Measurements from ENCODE around the gene SDC3.

SDC3 gene

GRCh38 chr1:30923597-30923996 is 15.0 kb upstream of the SDC3 start:
- H3K9ac ChIP-seq (ENCODE audit: low read length): no peak overlapping the region
- no peaks in the 10 kb centered on the region for H3K36me3 ChIP-seq (ENCODE audit: control insufficient read depth, insufficient read depth, low read length)
- H3K4me3 ChIP-seq (ENCODE audit: low read length): no peak overlapping the region
- H3K4me1 ChIP-seq (ENCODE audit: control insufficient read depth, insufficient read depth, low read length): no peaks in the 10 kb centered on the region
- H3K9me3 ChIP-seq (ENCODE audit: control insufficient read depth, low read length): no peaks in the 10 kb centered on the region
- no peaks in the 10 kb centered on the region for H3K27me3 ChIP-seq (ENCODE audit: control insufficient read depth, insufficient read depth, low read length)

- H3K9me3 ChIP-seq (ENCODE audit: control insufficient read depth, low read length): no peaks in the 10 kb centered on the region
- no peaks in the 10 kb centered on the region for H3K36me3 ChIP-seq (ENCODE audit: control insufficient read depth, insufficient read depth, low read length)
- H3K4me1 ChIP-seq (ENCODE audit: control insufficient read depth, insufficient read depth, low read length): no peaks in the 10 kb centered on the region
- H3K27me3 ChIP-seq (ENCODE audit: control insufficient read depth, insufficient read depth, low read length): no peaks in the 10 kb centered on the region
- H3K9ac ChIP-seq (ENCODE audit: low read length): no peak overlapping the region
- H3K4me3 ChIP-seq (ENCODE audit: low read length): no peak overlapping the region
Measured at GRCh38 chr1:30920827-30921226, 12.3 kb upstream of the SDC3 start.

- Histone ChIP-seq H3K36me3 (ENCODE audit: control insufficient read depth, insufficient read depth, low read length) (no peaks in the 10 kb centered on the region), H3K9me3 (ENCODE audit: control insufficient read depth, low read length) (no peaks in the 10 kb centered on the region), H3K27me3 (ENCODE audit: control insufficient read depth, insufficient read depth, low read length) (no peaks in the 10 kb centered on the region), H3K4me1 (ENCODE audit: control insufficient read depth, insufficient read depth, low read length) (no peaks in the 10 kb centered on the region), H3K9ac (ENCODE audit: low read length) (no peak overlapping the region), H3K4me3 (ENCODE audit: low read length) (no peak overlapping the region)
Measured at GRCh38 chr1:30919025-30919881, 10.7 kb upstream of the SDC3 start.

GRCh38 chr1:30916296-30916695 is 7.7 kb upstream of the SDC3 start:
- H3K4me3 ChIP-seq (ENCODE audit: low read length): no peak overlapping the region
- no peaks in the 10 kb centered on the region for H3K27me3 ChIP-seq (ENCODE audit: control insufficient read depth, insufficient read depth, low read length)
- H3K9me3 ChIP-seq (ENCODE audit: control insufficient read depth, low read length): no peaks in the 10 kb centered on the region
- peaks cover 3% of the 10 kb centered on the region for H3K4me1 ChIP-seq (ENCODE audit: control insufficient read depth, insufficient read depth, low read length)
- H3K36me3 ChIP-seq (ENCODE audit: control insufficient read depth, insufficient read depth, low read length): no peaks in the 10 kb centered on the region
- no peak overlapping the region for H3K9ac ChIP-seq (ENCODE audit: low read length)

- Histone ChIP-seq H3K9ac (ENCODE audit: low read length) (no peak overlapping the region), H3K4me1 (ENCODE audit: control insufficient read depth, insufficient read depth, low read length) (peaks cover 7% of the 10 kb centered on the region), H3K27me3 (ENCODE audit: control insufficient read depth, insufficient read depth, low read length) (no peaks in the 10 kb centered on the region), H3K9me3 (ENCODE audit: control insufficient read depth, low read length) (no peaks in the 10 kb centered on the region), H3K4me3 (ENCODE audit: low read length) (no peak overlapping the region), H3K36me3 (ENCODE audit: control insufficient read depth, insufficient read depth, low read length) (no peaks in the 10 kb centered on the region)
Measured at GRCh38 chr1:30915491-30916230, 7.1 kb upstream of the SDC3 start.

GRCh38 chr1:30914931-30915330 is 6.4 kb upstream of the SDC3 start:
- no peak overlapping the region for H3K9ac ChIP-seq (ENCODE audit: low read length)
- no peaks in the 10 kb centered on the region for H3K27me3 ChIP-seq (ENCODE audit: control insufficient read depth, insufficient read depth, low read length)
- H3K36me3 ChIP-seq (ENCODE audit: control insufficient read depth, insufficient read depth, low read length): no peaks in the 10 kb centered on the region
- no peak overlapping the region for H3K4me3 ChIP-seq (ENCODE audit: low read length)
- no peaks in the 10 kb centered on the region for H3K9me3 ChIP-seq (ENCODE audit: control insufficient read depth, low read length)
- H3K4me1 ChIP-seq (ENCODE audit: control insufficient read depth, insufficient read depth, low read length): peaks cover 8% of the 10 kb centered on the region

- Histone ChIP-seq H3K4me1 (ENCODE audit: control insufficient read depth, insufficient read depth, low read length) (peaks cover 12% of the 10 kb centered on the region), H3K9me3 (ENCODE audit: control insufficient read depth, low read length) (no peaks in the 10 kb centered on the region), H3K9ac (ENCODE audit: low read length) (no peak overlapping the region)
Measured at GRCh38 chr1:30914587-30914922, 6.0 kb upstream of the SDC3 start.

GRCh38 chr1:30912913-30913652 is 4.5 kb upstream of the SDC3 start:
- Histone ChIP-seq H3K4me1 (ENCODE audit: control insufficient read depth, insufficient read depth, low read length) (peaks cover 18% of the 10 kb centered on the region), H3K9me3 (ENCODE audit: control insufficient read depth, low read length) (no peaks in the 10 kb centered on the region), H3K36me3 (ENCODE audit: control insufficient read depth, insufficient read depth, low read length) (no peaks in the 10 kb centered on the region), H3K4me3 (ENCODE audit: low read length) (no peak overlapping the region), H3K9ac (ENCODE audit: low read length) (no peak overlapping the region), H3K27me3 (ENCODE audit: control insufficient read depth, insufficient read depth, low read length) (no peaks in the 10 kb centered on the region)

More at GRCh38 chr1:30914587-30914922, 6.0 kb upstream of the SDC3 start:
- H3K4me3 ChIP-seq (ENCODE audit: low read length): no peak overlapping the region
- no peaks in the 10 kb centered on the region for H3K27me3 ChIP-seq (ENCODE audit: control insufficient read depth, insufficient read depth, low read length)
- no peaks in the 10 kb centered on the region for H3K36me3 ChIP-seq (ENCODE audit: control insufficient read depth, insufficient read depth, low read length)

GRCh38 chr1:30912224-30912623 is 3.7 kb upstream of the SDC3 start:
- Histone ChIP-seq H3K4me1 (ENCODE audit: control insufficient read depth, insufficient read depth, low read length) (peaks cover 24% of the 10 kb centered on the region), H3K4me3 (ENCODE audit: low read length) (no peak overlapping the region)

GRCh38 chr1:30911059-30911954 is 2.7 kb upstream of the SDC3 start:
- Histone ChIP-seq H3K27me3 (ENCODE audit: control insufficient read depth, insufficient read depth, low read length) (peaks cover 9% of the 10 kb centered on the region), H3K9ac (ENCODE audit: low read length) (no peak overlapping the region), H3K36me3 (ENCODE audit: control insufficient read depth, insufficient read depth, low read length) (no peaks in the 10 kb centered on the region), H3K4me1 (ENCODE audit: control insufficient read depth, insufficient read depth, low read length) (peaks cover 27% of the 10 kb centered on the region), H3K4me3 (ENCODE audit: low read length) (no peak overlapping the region), H3K9me3 (ENCODE audit: control insufficient read depth, low read length) (no peaks in the 10 kb centered on the region)

More at GRCh38 chr1:30912224-30912623, 3.7 kb upstream of the SDC3 start:
- Histone ChIP-seq H3K9ac (ENCODE audit: low read length) (no peak overlapping the region), H3K36me3 (ENCODE audit: control insufficient read depth, insufficient read depth, low read length) (no peaks in the 10 kb centered on the region), H3K9me3 (ENCODE audit: control insufficient read depth, low read length) (no peaks in the 10 kb centered on the region), H3K27me3 (ENCODE audit: control insufficient read depth, insufficient read depth, low read length) (peaks cover 8% of the 10 kb centered on the region)

GRCh38 chr1:30909365-30910068 is 959 bp upstream of the SDC3 start:
- Histone ChIP-seq H3K9ac (ENCODE audit: low read length) (peak overlapping the region; percentile 45), H3K36me3 (ENCODE audit: control insufficient read depth, insufficient read depth, low read length) (no peaks in the 10 kb centered on the region)

More at GRCh38 chr1:30909365-30910068, 959 bp upstream of the SDC3 start:
- Histone ChIP-seq H3K27me3 (ENCODE audit: control insufficient read depth, insufficient read depth, low read length) (peaks cover 9% of the 10 kb centered on the region), H3K4me1 (ENCODE audit: control insufficient read depth, insufficient read depth, low read length) (peaks cover 27% of the 10 kb centered on the region), H3K9me3 (ENCODE audit: control insufficient read depth, low read length) (no peaks in the 10 kb centered on the region), H3K4me3 (ENCODE audit: low read length) (peak overlapping the region; percentile 14)
